ENCODE measurements around the gene ARL6IP6. TPM values are rescaled to one million over a fixed set of nuclear protein-coding genes. Genes with fewer than 3 reads are reported as not detected.
"Not testable (repeated sequence)": the region's sequence is repeated elsewhere in the genome, so short reads cannot be mapped to it uniquely, and the experiment has no call there.

Gene ARL6IP6
- total RNA-seq, 1 donor from 2014 or later = 18.2 TPM

- no peaks in the 10 kb centered on the region for H3K27me3 ChIP-seq (ENCODE audit: control insufficient read depth, insufficient read depth, low read length)
- FAIRE-seq = no peak
- TF ChIP-seq CTCF (IDR thresholded peaks at IDR 0.05; ENCODE audit: insufficient read depth, low read length, severe bottlenecking) = peak; percentile 32
- peaks cover 6% of the 10 kb centered on the region for H3K36me3 ChIP-seq (ENCODE audit: control insufficient read depth, insufficient read depth, low read length)
- DNase-seq (ENCODE audit: low read depth) = peak; percentile 26
- no peak overlapping the region for H3K4me3 ChIP-seq (ENCODE audit: low read depth, low read length)
These were observed 24.6 kb downstream of the ARL6IP6 start for GRCh38 chr2:152743002-152743401.

- not testable (repeated sequence) for H3K27me3 ChIP-seq (ENCODE audit: control insufficient read depth, insufficient read depth, low read length); FAIRE-seq; H3K36me3 ChIP-seq (ENCODE audit: control insufficient read depth, insufficient read depth, low read length); H3K4me3 ChIP-seq (ENCODE audit: low read depth, low read length)
- peak; percentile 38 for DNase-seq (ENCODE audit: low read depth)
These were observed 29.3 kb downstream of the ARL6IP6 start for GRCh38 chr2:152747751-152748150.

DNA sequence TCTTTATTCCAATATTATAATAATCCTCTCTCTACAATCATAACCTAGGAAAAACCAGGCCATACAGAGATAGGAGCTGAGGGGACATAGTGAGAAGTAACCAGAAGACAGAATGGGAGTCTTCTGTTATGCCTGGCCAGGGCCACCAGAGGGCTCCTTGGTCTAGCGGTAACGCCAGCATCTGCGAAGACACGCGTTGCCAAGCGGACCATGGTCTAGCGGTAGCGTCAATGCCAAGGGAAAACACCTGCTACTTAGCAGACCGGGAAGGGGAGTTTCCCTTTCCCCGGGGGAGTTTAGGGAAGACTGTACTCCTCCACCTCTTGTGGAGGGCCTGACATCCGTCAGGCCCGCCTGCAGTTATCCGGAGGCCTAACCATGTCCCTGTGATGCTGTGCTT is 36.6 kb downstream of the ARL6IP6 start:
- no peak for FAIRE-seq
- H3K27me3 ChIP-seq (ENCODE audit: control insufficient read depth, insufficient read depth, low read length) = no peaks in the 10 kb centered on the region
- no peak overlapping the region for H3K4me3 ChIP-seq (ENCODE audit: low read depth, low read length)
- H3K36me3 ChIP-seq (ENCODE audit: control insufficient read depth, insufficient read depth, low read length) = peaks cover 1% of the 10 kb centered on the region
- peak; percentile 7 for DNase-seq (ENCODE audit: low read depth)
- peak; percentile 48 for TF ChIP-seq CTCF (IDR thresholded peaks at IDR 0.05; ENCODE audit: insufficient read depth, low read length, severe bottlenecking)

GRCh38 chr2:152759290-152760072 is 41.1 kb downstream of the ARL6IP6 start:
- no peak for TF ChIP-seq CTCF (IDR thresholded peaks at IDR 0.05; ENCODE audit: insufficient read depth, low read length, severe bottlenecking)
- DNase-seq (ENCODE audit: low read depth) (no peak), FAIRE-seq (no peak)
- Histone ChIP-seq H3K27me3 (ENCODE audit: control insufficient read depth, insufficient read depth, low read length) (no peaks in the 10 kb centered on the region), H3K4me3 (ENCODE audit: low read depth, low read length) (no peak overlapping the region), H3K36me3 (ENCODE audit: control insufficient read depth, insufficient read depth, low read length) (peaks cover 1% of the 10 kb centered on the region)

- Histone ChIP-seq H3K27me3 (ENCODE audit: control insufficient read depth, insufficient read depth, low read length) (no peaks in the 10 kb centered on the region), H3K4me3 (ENCODE audit: low read depth, low read length) (no peak overlapping the region), H3K36me3 (ENCODE audit: control insufficient read depth, insufficient read depth, low read length) (peaks cover 1% of the 10 kb centered on the region)
- no peak for DNase-seq (ENCODE audit: low read depth)
- FAIRE-seq = no peak
- TF ChIP-seq CTCF (IDR thresholded peaks at IDR 0.05; ENCODE audit: insufficient read depth, low read length, severe bottlenecking) = no peak
These were observed 42.8 kb downstream of the ARL6IP6 start for GRCh38 chr2:152761214-152761613.

GRCh38 chr2:152762202-152762601 is 43.8 kb downstream of the ARL6IP6 start:
- FAIRE-seq = no peak
- peak; percentile 21 for DNase-seq (ENCODE audit: low read depth)
- Histone ChIP-seq H3K4me3 (ENCODE audit: low read depth, low read length) (no peak overlapping the region), H3K27me3 (ENCODE audit: control insufficient read depth, insufficient read depth, low read length) (no peaks in the 10 kb centered on the region), H3K36me3 (ENCODE audit: control insufficient read depth, insufficient read depth, low read length) (peaks cover 1% of the 10 kb centered on the region)
- TF ChIP-seq CTCF (IDR thresholded peaks at IDR 0.05; ENCODE audit: insufficient read depth, low read length, severe bottlenecking) = no peak

GRCh38 chr2:152763208-152763607 is 44.8 kb downstream of the ARL6IP6 start:
- not testable (repeated sequence) for FAIRE-seq; H3K36me3 ChIP-seq (ENCODE audit: control insufficient read depth, insufficient read depth, low read length); H3K4me3 ChIP-seq (ENCODE audit: low read depth, low read length); H3K27me3 ChIP-seq (ENCODE audit: control insufficient read depth, insufficient read depth, low read length); DNase-seq (ENCODE audit: low read depth)
